UCSD-AML1 (cell line): ENCODE results near the gene FAS.

Experiments used
- DNase-seq: peaks from one replicate; lab custom pipeline; 2025; ENCODE audit not compliant: unreplicated experiment; lab: John Stamatoyannopoulos, UW

FAS gene

DNA sequence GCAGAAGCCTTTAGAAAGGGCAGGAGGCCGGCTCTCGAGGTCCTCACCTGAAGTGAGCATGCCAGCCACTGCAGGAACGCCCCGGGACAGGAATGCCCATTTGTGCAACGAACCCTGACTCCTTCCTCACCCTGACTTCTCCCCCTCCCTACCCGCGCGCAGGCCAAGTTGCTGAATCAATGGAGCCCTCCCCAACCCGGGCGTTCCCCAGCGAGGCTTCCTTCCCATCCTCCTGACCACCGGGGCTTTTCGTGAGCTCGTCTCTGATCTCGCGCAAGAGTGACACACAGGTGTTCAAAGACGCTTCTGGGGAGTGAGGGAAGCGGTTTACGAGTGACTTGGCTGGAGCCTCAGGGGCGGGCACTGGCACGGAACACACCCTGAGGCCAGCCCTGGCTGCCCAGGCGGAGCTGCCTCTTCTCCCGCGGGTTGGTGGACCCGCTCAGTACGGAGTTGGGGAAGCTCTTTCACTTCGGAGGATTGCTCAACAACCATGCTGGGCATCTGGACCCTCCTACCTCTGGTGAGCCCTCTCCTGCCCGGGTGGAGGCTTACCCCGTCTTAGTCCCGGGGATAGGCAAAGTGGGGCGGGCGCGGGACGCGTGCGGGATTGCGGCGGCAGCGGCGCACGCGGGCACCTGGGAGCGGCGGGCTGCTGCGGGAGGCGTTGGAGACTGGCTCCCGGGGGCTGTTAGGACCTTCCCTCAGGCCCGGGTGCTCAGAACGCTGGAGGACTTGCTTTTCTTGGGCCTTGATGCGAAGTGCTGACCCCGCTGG is at the start of gene FAS:
FAS (plus strand) TSS at position 415 of the 777 bp plus-strand sequence; CDS start at position 494, 79 bp downstream.
- DNase-seq, result peak; percentile 58

DNA sequence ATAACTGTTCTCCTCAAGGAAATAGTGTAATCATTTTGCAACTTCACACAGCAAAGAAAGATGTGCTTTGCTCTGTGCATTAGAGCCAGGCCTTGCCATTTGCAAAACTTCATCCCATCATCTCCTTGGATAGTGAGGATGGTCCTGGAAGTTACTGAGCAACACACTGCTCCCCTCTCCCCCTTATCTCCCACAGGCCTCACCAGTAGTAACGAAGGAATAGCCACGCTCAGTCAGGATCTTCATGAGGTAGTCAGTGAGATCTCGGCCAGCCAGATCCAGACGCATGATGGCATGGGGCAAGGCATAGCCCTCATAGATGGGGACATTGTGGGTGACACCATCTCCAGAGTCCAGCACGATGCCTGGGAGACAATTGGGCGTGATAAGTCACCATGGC is 49.6 kb upstream of the FAS start:
- DNase-seq, result no peak

DNA sequence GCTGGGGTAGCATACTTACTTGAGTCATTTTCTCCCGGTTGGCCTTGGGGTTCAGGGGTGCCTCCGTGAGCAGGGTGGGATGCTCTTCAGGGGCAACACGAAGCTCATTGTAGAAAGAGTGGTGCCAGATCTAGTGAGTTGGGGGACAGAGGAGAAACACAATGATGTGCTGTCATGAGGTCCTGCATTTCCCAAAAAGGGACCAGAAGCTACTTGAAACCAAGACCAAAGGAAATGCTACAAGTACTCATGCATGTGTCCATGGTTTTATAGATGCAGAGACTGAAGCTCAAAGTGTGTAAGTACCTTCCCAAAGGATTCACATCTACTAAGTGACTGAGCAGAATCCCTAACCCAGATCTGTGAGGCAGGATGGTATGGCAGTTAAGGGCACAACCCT is 46.8 kb upstream of the FAS start:
- DNase-seq, result no peak

DNA sequence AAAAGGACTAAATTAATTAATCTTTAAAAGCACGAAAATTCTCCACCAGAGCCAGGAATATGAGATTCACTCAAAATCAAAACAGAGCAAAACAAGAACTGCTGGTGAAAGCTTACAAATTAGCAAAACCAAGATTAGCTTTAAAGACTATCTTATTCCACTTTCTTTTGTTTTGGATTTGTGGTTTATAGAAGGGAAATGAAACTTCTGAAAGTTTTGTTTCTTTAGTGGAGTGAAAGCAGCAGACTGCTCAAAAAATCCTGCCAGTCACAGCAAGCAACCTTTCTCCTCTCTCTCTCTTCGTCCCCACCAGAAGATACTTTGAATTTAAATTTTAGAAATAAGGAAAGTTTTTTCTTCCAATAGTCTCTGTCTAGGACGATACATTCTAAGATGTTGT is 45.8 kb upstream of the FAS start:
- DNase-seq, result no peak

DNA sequence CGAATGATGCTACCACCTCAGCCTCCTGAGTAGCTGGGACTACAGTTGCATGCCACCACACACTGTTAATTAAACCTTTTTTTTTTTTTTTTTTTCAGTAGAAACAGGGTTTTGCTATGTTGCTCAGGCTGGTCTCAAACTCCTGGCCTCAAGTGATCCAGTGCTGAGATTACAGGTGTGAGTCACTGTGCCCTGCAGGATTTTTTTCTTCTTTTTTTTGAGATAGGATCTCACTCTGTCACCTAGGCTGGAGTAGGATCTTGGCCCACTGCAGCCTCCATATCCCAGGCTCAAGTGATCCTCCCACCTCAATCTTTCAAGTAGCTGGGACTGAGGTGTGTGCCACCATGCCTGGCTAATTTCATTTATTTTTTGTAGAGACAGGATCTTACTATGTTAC is 44.4 kb upstream of the FAS start:
- no peak for DNase-seq

DNA sequence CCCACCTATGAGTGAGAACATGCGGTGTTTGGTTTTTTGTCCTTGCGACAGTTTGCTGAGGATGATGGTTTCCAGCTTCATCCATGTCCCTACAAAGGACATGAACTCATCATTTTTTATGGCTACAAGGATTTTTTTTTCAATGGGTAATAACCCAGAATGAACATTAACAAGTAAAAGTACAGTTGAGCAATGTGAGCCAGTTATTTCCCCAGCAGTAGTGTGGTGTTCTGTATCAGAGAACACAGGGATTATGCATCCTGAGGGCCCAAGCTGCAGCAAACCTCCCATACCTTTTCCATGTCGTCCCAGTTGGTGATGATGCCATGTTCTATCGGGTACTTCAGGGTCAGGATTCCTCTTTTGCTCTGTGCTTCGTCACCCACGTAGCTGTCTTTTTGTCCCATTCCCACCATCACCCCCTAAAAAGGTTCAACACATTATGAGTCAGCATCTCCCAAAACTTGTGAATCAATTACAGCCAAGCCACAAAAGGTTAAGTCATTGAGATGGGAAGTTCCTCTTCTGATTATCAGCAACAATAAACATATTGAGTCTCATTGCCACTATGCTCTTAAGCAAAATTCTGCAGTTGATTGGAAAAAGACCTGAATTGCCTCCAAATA is 43.5 kb upstream of the FAS start:
- no peak for DNase-seq

DNA sequence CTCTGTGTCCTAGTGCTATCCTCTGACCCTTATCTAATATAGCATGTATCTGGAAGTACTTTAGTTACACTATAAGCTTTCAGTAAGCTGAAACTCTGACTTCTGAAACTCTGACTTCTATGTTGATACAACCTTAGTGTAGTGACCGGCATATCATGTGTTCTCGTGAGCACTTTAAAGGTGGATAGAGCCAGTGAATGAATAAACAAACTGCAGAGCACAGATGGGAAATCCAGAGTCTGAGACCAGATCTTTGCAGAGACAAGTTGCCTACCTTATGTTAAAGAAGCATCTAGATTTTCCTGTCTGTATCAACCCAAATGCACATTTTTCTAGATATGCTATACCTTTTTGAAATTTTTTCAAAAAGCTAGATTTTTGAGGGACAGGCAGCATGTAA is 41.5 kb upstream of the FAS start:
- DNase-seq, result no peak

DNA sequence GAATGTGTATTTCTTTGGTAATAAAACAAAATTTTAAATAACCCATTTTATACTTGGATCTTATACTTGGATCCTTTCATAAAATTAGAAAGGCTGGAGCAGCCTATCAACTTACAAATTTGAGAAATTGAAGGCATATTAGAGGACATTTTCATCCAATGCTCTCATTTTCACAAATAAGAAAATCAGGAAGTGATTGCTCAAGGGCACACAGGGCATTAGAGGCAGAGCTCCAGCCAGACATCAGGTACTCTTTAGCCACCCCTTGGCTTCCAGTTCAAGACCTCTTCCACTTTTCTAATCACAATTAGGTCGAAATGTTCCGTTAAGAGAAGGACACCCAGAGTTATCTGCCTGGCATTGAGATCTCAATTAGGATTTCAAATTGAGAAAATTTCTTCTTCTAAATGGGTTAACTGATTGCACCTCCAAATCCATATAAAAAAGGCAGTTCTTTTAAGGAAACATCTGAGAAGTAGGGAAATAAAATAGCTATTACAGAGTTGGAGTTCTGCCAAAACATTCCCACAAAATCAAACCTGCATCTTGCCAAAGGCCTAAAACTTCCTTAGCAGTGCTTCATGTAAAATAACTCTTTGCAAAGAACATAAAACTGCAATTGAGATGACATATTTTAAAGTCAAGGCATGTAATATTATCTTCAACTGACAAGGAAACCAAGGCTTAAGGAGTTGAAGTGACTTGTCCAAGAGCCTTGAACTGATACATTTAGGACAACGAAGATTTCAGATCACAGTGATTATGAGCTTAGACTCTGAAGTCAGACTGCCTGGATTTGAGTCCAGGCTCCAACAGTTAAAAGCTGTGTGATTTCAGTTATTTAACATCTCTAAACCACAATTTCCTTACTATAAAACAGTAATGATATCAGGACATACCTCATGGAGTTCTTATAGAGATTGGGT is 40.4 kb upstream of the FAS start:
- no peak for DNase-seq

DNA sequence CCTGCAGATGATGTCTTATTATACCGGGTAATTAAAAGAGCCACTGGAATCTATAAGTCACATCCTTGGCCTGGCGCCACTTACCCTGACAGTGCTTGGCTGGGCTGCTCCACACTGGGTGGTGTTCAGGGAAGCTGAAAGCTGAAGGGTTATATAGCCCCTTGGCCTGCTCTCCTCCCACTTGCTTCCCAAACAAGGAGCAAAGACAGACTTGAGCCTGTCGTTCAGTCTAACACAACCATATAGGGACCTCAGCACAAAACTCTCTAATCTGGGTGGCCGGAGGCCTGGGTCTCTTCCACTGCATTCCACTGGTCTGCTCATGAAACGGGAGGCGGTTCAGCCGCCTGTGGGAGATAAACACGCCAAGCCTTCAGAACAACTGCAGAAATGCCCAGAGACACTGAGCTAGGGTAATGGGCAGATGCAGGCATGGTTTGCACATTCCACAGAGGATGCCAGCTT is 37.9 kb upstream of the FAS start, which contains the start of gene ACTA2:
ACTA2 (minus strand) TSS at position 127 of the 465 bp plus-strand sequence. CDS start 3,843 bp downstream, outside the sequence.
- no peak for DNase-seq

DNA sequence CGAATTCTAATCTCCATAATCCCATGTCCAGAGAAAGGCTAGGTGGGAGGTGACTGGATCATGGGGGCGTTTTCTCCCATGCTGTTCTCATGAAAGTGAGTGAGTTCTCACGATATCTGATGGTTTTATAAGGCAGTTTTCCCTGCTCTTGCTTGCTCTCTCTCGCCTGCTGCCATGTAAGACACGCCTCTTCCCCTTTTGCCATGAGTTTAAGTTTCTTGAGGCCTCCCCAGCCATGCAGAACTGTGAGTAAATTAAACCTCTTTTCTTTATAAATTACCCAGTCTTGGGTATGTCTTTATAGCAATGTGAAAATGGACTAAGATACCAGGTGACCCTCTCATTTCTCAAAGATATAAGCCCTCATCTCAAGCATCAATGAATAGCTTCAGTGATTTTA is 36.9 kb upstream of the FAS start:
- no peak for DNase-seq

DNA sequence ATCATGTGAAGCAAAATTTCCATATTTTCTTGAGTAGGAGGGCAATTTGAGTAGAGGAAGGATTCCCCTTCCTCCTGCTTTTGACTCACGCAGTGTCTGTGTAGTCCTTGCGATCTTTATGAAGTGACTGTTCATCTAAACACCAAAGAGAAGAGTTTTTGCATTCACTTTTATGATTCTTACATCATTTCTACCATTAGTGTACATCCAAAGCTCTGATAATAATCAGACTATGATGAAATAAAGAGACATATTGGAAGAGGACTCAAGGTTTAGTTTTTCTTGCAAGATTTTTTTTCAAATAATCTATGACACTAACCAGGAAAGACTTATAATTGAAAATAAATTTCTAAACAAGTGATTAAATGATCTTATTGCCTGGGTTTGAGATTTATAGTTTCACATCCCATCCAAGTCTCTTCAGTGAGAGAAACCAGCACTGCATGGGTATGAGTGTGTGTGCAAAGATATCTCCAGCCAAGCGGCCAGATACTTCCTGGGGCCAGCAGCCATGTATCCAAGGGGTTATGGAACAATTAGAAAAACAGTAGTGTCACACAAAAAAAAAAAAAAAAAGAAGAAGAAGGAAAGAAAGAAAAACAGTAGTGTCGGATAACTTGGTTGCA is 36.0 kb upstream of the FAS start:
- DNase-seq, result no peak

DNA sequence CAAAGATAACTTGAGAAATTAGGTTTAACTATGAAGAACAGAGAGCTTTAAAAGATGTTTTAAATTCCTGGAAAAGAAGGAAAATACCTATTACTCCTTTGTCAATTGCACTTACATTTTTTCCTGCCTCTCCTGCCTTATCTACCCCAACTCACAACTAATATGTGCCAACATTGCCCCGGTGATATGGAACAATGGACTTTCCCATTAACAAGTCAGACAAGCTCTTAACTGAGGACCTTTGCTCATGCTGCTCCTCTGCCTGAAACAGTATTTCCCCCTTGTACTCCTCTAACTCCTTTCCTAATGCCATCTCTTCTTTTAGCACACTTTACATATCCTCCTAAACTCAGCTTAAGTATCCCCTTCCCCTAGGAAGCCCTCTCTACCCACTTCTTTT is 33.2 kb upstream of the FAS start:
- DNase-seq, result no peak

DNA sequence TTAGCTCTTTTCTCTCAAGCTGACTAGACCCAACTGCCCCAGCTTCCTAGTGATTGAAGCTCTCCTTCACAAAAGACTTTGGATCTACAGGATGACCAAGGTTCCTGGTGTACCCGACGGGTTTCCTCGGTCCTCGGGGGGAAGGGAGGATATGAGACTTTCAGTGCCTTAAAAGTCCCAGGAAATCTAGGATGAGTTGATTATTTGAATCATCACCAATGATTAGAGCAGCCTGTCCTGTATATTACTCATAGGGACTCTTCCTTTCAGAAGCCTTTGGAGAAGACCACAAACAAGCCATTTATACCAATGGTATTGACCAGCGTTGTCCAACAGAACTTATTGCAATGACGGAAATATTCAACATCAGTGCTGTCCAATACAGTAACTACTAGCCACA is 31.9 kb upstream of the FAS start:
- no peak for DNase-seq

DNA sequence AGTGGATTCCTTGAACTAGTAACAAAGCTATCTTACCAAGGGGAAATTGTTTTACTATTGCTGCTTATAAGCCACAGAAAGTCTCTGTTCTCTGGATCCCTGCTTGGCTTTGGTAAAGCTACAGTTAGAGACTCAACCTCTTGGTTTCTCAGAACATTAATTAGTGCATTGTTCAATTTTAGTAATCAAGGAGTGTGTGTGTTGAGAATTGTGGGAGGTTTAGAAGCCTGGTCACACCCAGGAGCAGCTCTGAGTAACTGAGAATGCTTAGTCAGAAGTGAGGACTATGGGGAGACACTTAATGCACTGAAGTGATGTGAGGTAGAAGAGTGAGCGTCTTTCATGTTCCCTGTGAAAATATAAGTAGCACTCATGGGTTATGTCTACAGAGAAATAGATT is 29.8 kb upstream of the FAS start:
- DNase-seq, result no peak

DNA sequence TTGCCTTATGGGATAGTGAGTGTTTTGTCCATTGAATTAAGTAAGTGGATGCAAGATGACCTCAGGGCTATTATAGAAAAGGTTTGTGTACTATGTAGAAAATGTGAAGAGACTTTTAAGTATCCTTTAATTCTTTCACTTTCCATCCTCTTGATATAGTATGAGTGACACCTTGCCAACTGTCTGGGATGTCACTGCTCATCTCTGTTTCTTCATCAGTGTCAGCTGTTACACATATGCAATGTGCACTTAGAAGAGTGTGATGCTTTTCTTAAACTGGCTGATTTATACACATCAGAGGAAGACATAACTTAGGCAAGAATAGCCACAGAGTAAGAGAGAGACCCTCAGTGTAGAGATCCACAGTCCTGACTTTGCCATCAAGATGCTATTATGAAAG is 29.3 kb upstream of the FAS start:
- no peak for DNase-seq

DNA sequence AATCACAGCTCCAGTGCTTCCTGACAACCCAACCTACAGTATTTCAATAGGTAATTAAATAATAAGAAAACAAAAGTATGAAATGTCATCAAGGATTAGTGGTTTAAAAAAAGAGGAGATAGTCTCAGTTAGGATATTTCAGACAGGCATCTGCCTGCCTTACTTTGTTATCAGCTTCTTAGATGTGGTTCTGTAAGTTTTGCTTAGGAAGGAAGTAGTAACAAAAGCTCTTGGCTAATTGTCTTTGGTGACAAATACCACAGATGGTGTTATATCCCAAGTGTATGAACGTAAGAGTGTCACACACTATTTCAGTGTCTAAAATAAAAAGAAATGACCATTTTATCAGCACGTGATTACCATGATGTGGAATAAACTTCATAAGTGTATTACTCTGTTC is 28.3 kb upstream of the FAS start:
- DNase-seq, result no peak

DNA sequence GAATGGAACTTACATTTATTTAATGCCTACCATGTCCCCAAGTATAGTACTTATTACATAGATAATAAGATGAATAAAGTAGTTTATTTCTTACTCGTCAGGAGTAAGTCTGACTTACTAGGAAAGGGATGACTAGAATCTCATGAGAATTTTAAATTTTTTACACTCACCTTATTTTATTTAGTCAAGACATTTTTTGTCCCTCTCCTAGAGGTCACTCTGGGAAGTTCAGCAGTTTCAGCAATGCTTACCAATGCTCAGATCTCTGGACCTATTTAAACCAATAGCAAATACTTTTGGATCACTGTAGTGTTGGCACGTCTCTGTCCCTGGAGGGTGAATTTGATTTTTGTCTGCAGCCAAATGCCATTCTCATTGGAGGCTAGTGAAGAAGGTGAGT is 27.3 kb upstream of the FAS start:
- DNase-seq, result no peak

DNA sequence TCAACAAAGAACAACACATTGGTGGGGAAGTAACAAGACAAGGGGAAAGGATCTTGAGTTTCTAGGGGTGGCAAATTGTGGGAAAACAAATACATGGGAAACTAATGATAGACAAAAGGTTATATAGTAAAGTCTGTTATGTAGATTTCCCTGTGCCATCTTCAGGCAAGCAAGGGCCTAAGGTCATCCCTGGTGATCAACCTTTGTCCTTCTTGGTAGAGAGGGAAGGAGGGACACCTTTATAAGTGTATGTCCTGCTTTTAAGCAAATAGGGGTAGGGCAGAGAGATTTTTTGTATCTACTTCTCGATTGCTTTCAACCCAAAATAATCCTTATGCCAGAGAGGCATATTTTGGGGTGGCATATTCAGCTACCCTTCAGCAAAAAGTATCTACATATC is 26.2 kb upstream of the FAS start:
- no peak for DNase-seq

DNA sequence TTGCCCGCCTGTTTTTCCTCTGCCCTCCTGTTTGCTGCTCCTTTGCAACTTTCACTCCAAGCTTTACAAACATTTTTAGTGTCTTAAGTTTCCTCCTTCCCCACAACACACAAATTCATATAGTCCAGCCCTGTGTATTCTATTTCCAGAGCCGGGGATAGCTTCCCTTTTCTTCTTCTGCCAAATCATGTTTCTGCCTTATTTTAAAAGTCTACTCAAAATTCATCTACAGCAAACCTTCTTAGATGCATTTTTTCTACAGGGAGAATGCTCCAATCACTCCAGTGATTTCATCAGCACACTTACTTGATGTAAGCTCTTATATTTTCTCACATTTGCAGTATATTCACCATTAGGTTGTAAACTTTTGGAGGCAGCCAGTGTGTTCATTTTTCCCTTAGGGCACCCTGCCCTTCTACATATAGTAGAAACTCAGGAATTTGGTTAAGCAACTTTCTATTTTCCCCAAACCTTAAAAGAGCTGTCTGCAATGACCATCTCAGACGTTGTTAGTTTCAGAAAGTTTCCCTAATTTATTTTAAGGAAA is 25.7 kb upstream of the FAS start:
- DNase-seq, result no peak

DNA sequence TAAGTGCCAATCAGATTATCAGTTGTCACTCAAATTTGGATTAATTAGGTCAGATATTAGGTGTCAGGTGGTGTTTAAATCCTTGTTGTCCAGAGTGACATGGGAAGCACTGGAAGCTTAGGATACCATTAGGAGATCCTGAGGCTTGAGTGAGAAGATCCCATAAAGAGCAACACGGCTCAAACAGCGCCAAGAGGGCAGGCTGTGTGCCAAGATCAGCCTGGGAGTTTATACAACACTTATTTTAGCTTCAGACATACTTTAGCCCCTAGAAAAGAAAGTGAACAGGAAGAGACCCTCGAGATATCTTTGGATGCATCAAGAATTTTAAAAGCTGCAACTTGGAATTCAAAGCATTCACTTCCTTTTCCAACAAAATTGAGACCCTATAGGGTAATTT is 23.8 kb upstream of the FAS start:
- DNase-seq, result no peak

DNA sequence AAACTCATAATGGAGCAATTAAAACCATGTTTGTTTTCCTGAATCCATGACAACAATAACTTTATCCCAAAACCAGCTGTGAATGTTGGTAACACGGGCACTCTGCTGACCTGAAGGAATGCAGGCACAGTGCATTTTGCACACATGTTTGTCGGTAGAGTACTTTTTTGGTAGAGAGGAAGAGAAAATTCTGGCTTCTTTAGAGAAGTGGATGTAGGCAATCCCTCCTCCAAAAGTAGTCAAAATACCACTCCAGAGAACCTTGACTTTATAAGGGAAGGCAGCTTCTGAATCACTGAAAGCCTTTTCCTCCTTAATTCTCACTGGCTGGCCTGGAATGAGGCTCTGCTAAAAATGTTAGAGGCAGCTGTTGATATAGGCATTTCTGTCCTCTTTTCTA is 22.2 kb upstream of the FAS start:
- DNase-seq, result no peak
